ENCODE data around the gene ANKS6. TPM values are rescaled to one million over a fixed set of nuclear protein-coding genes. Genes with fewer than 3 reads are reported as not detected.

The ANKS6 gene
- polyA plus RNA-seq (2012; ENCODE audit: missing spikeins), result 0.34 TPM

GRCh38 chr9:98796364-98797101 lies at the start of gene ANKS6:
Gene ANKS6, minus strand, starts transcription at chr9:98796555. Its CDS starts 64 bp downstream, at chr9:98796491.
- no peak for FAIRE-seq
- TF ChIP-seq POLR2AphosphoS5 (IDR thresholded peaks at IDR 0.05; ENCODE audit: low read depth, low read length) (no peak), POLR2A (IDR thresholded peaks at IDR 0.05; ENCODE audit: low read depth, low read length) (no peak), TAF1 (IDR thresholded peaks at IDR 0.05; ENCODE audit: borderline replicate concordance, low read depth, low read length) (no peak)
- DNase-seq (ENCODE audit: insufficient read length), result peak; percentile 66

GRCh38 chr9:98846081-98846480 lies 49.7 kb upstream of the ANKS6 start:
- FAIRE-seq, result no peak
- no peak for DNase-seq (ENCODE audit: insufficient read length)
- TF ChIP-seq POLR2A (IDR thresholded peaks at IDR 0.05; ENCODE audit: low read depth, low read length) (no peak), TAF1 (IDR thresholded peaks at IDR 0.05; ENCODE audit: borderline replicate concordance, low read depth, low read length) (no peak), POLR2AphosphoS5 (IDR thresholded peaks at IDR 0.05; ENCODE audit: low read depth, low read length) (no peak)

- FAIRE-seq (no peak), DNase-seq (ENCODE audit: insufficient read length) (no peak)
- TF ChIP-seq POLR2AphosphoS5 (IDR thresholded peaks at IDR 0.05; ENCODE audit: low read depth, low read length), result no peak
- TF ChIP-seq POLR2A (IDR thresholded peaks at IDR 0.05; ENCODE audit: low read depth, low read length), result no peak
- TF ChIP-seq TAF1 (IDR thresholded peaks at IDR 0.05; ENCODE audit: borderline replicate concordance, low read depth, low read length), result no peak
Observed at GRCh38 chr9:98842510-98842909, 46.2 kb upstream of the ANKS6 start.

GRCh38 chr9:98839724-98840123 lies 43.4 kb upstream of the ANKS6 start:
- FAIRE-seq (no peak), DNase-seq (ENCODE audit: insufficient read length) (no peak)
- no peak for TF ChIP-seq POLR2A (IDR thresholded peaks at IDR 0.05; ENCODE audit: low read depth, low read length)
- TF ChIP-seq TAF1 (IDR thresholded peaks at IDR 0.05; ENCODE audit: borderline replicate concordance, low read depth, low read length), result no peak
- TF ChIP-seq POLR2AphosphoS5 (IDR thresholded peaks at IDR 0.05; ENCODE audit: low read depth, low read length), result no peak

GRCh38 chr9:98838868-98839565 lies 42.7 kb upstream of the ANKS6 start:
- FAIRE-seq, result no peak
- no peak for TF ChIP-seq TAF1 (IDR thresholded peaks at IDR 0.05; ENCODE audit: borderline replicate concordance, low read depth, low read length)
- TF ChIP-seq POLR2AphosphoS5 (IDR thresholded peaks at IDR 0.05; ENCODE audit: low read depth, low read length), result no peak
- TF ChIP-seq POLR2A (IDR thresholded peaks at IDR 0.05; ENCODE audit: low read depth, low read length), result no peak
- DNase-seq (ENCODE audit: insufficient read length), result no peak

GRCh38 chr9:98838155-98838867 lies 42.0 kb upstream of the ANKS6 start:
- TF ChIP-seq POLR2A (IDR thresholded peaks at IDR 0.05; ENCODE audit: low read depth, low read length) (no peak), TAF1 (IDR thresholded peaks at IDR 0.05; ENCODE audit: borderline replicate concordance, low read depth, low read length) (no peak), POLR2AphosphoS5 (IDR thresholded peaks at IDR 0.05; ENCODE audit: low read depth, low read length) (no peak)
- DNase-seq (ENCODE audit: insufficient read length) (no peak), FAIRE-seq (no peak)

- no peak for FAIRE-seq
- TF ChIP-seq POLR2AphosphoS5 (IDR thresholded peaks at IDR 0.05; ENCODE audit: low read depth, low read length), result no peak
- no peak for TF ChIP-seq POLR2A (IDR thresholded peaks at IDR 0.05; ENCODE audit: low read depth, low read length)
- no peak for TF ChIP-seq TAF1 (IDR thresholded peaks at IDR 0.05; ENCODE audit: borderline replicate concordance, low read depth, low read length)
- no peak for DNase-seq (ENCODE audit: insufficient read length)
Observed at GRCh38 chr9:98837516-98837915, 41.2 kb upstream of the ANKS6 start.

- TF ChIP-seq POLR2AphosphoS5 (IDR thresholded peaks at IDR 0.05; ENCODE audit: low read depth, low read length), result no peak
- TF ChIP-seq TAF1 (IDR thresholded peaks at IDR 0.05; ENCODE audit: borderline replicate concordance, low read depth, low read length), result no peak
- TF ChIP-seq POLR2A (IDR thresholded peaks at IDR 0.05; ENCODE audit: low read depth, low read length), result no peak
- DNase-seq (ENCODE audit: insufficient read length) (no peak), FAIRE-seq (no peak)
Observed at GRCh38 chr9:98836206-98836605, 39.9 kb upstream of the ANKS6 start.

GRCh38 chr9:98834386-98834785 lies 38.0 kb upstream of the ANKS6 start:
- no peak for DNase-seq (ENCODE audit: insufficient read length)
- FAIRE-seq, result no peak
- TF ChIP-seq POLR2A (IDR thresholded peaks at IDR 0.05; ENCODE audit: low read depth, low read length) (no peak), TAF1 (IDR thresholded peaks at IDR 0.05; ENCODE audit: borderline replicate concordance, low read depth, low read length) (no peak), POLR2AphosphoS5 (IDR thresholded peaks at IDR 0.05; ENCODE audit: low read depth, low read length) (no peak)

- DNase-seq (ENCODE audit: insufficient read length) (no peak), FAIRE-seq (no peak)
- TF ChIP-seq TAF1 (IDR thresholded peaks at IDR 0.05; ENCODE audit: borderline replicate concordance, low read depth, low read length) (no peak), POLR2AphosphoS5 (IDR thresholded peaks at IDR 0.05; ENCODE audit: low read depth, low read length) (no peak)
Observed at GRCh38 chr9:98833090-98833956, 37.0 kb upstream of the ANKS6 start.

GRCh38 chr9:98832768-98833089 lies 36.4 kb upstream of the ANKS6 start:
- DNase-seq (ENCODE audit: insufficient read length) (no peak), FAIRE-seq (no peak)
- TF ChIP-seq POLR2A (IDR thresholded peaks at IDR 0.05; ENCODE audit: low read depth, low read length) (no peak), POLR2AphosphoS5 (IDR thresholded peaks at IDR 0.05; ENCODE audit: low read depth, low read length) (no peak), TAF1 (IDR thresholded peaks at IDR 0.05; ENCODE audit: borderline replicate concordance, low read depth, low read length) (no peak)

Measured in GM12892 (cell line).